GM19468 (cell line): ENCODE measurements around the gene AK9.

ENCODE experiments used
- ATAC-seq: cut with Tn5 transposase; IDR thresholded peaks from one replicate; pipeline ENCODE4 v1.9.1; 2021; ENCODE audit warnings: mild to moderate bottlenecking, moderate library complexity, moderate number of reproducible peaks; ENCODE audit not compliant: unreplicated experiment; ENCODE audit errors: extremely low read depth

The AK9 gene

DNA sequence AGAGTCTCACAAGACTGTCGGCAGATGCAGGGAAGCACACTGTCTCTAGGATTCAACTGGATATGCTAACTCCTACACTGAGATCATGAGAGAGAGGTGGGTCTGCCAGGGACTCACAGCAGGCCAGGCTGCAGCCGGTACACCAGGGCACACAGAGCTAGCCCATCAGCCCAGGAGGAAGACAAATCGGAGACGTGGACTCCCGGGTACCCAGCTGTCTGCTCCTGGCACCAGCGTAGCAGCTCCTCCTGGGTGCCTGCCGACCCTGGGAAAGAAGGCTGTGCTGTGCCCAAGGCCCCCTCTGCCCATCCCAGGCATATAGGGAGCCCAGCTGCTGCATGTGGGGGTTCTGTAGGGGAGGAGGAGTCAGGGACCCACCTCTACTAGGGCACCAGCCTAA, 242.4 kb downstream of the AK9 start:
- no peak for ATAC-seq

DNA sequence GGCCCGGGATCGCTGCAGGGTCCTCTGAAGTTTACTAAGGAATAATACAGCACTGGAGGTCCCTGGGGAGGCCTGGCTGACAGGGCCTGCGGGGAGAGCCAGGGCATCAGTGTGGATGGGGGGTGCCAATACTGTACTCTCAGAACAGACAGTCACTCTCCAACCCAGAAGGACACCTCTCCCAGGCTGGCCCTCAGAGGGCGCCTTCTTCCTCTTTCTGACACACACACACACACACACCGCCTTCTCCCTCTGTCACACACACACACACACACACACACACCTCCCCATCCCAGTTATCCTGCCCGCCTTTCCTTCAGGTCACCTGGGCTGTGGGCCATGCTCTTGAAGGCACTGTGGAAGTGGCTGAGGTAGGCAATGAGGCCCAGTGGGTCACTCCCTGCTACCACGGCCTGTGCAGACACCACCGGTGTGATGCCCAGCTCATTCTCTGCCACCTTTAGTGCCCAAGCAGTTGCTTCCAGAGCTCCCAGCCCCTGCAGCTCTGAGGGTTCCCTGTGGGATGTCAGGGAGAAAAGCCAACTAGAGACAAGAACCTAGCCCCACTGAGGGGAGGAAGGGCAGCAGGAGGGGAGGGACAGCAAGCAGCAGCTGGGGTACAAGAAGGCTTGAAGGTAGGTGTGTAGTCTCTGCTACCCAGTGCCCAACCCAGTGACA, 243.0 kb downstream of the AK9 start:
- ATAC-seq, result no peak

DNA sequence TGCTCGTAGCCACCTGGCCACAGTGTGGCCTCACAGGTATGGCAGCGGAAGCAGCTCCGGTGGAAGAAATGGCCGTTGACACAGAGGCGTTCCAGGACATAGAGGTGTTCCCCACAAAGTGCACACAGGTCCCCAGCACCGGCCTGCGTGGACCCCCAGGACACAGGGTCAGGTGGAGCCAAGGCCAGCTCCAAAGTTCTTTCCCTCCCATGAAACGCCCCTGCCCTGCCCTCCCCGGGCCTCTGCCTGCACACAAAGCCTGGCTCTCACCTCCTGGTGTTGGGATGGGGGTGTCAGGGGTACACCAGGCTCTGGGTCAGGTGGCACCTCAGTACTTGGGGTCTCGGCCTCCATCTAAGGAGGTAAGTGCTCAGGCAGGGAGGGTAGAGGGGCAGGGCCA, 243.9 kb downstream of the AK9 start:
- ATAC-seq, result no peak

DNA sequence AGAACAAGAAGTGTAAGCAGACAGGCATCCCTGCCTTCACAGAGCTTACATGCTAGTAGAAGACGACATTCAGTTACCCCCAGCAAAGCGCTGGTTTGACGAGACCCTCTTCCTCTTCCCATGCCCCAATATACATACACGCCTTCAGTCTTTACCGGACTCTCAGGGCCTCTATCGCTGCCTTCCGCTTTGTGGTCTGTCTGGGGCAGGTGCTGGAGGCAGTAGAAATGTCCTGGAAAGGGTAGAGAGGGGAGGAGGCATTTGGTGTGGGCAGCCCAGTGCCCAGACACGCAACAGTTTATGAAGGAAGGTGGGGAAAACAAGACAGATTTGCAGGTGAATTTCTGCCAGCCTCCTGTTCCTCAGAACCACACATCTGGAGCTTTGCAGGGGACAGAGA, 244.5 kb downstream of the AK9 start:
- no peak for ATAC-seq

DNA sequence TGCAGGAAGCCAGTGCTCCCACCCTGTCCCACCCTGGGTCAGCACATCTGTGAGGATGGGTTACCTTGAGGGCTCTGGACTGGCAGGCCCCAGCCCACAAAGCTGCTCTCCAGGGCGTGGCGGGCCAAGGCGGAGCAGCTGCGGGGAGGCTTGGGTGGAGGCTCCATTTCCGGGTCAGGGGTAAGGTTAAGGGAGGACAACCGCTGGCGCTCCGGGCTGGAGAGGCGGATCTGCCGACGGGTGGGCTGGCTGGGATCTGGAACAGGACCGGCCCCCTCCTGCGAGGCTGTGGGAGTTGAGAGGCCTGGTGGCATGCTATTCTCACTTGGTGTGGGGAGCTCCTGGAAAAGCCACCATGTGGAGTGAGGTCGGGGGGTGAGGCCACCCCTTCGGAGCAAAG, 244.9 kb downstream of the AK9 start:
- no peak for ATAC-seq

DNA sequence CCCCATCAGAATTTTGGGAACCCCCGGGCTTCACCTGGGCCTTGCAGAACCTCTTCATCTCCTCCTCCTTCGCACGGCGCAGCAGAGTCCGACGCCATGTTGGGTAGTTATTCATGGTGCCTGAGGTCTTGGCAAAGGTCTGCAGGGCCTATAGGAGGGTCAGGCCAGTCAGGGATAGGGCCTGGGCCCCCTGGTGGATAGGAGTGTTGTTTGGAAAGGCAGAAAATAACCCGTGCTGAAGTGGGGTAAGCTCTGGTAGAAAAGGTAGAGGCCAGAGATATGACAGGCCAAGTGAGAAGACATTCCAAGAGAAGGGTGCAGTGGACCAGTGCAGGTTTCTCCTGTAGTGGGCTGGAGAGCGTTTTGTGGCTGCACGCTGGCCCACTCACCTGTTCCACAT, 245.6 kb downstream of the AK9 start:
- ATAC-seq, result no peak

DNA sequence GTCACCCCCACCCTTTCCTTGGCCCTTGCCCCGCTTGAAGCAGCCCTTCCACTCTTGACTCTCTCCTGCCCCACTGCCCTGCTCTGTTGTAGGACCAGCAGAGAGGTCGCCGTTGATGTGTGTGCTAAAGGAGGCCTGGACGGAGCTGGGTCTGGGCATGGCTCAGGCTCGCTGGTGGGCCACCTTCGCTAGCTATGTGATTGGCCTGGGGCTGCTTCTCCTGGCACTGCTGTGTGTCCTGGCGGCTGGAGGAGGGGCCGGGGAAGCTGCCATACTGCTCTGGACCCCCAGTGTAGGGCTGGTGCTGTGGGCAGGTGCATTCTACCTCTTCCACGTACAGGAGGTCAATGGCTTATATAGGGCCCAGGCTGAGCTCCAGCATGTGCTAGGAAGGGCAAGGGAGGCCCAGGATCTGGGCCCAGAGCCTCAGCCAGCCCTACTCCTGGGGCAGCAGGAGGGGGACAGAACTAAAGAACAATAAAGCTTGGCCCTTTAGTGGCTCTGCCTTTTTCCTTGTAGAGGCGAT, 247.5 kb downstream of the AK9 start:
- ATAC-seq, result no peak
